Prostate gland (tissue), 2 donors: ENCODE measurements around the gene SLC25A44. TPM values are rescaled to one million over a fixed set of nuclear protein-coding genes. Genes with fewer than 3 reads are reported as not detected.

Experiments used
- DNase-seq: peaks from one replicate; pipeline ENCODE4 v3.0.0-alpha.2; 2019; ENCODE audit warnings: low spot score
- H3K27ac ChIP-seq, 2 donors: fragments of 200-600 bp; sonication (generic); 2 replicates each; pipeline ENCODE4 v1.5.1; 2017 to 2019
- H3K27me3 ChIP-seq: fragments of 200-600 bp; sonication (generic); replicated peaks from 2 replicates; pipeline ENCODE4 v1.5.1; 2019; ENCODE audit not compliant: insufficient read depth
- H3K36me3 ChIP-seq, 2 donors: fragments of 200-600 bp; sonication (generic); 1 replicate in 1 of 2; 2 replicates in 1 of 2; pipeline versions ENCODE4 v1.5.1 to v1.8.1; 2017 to 2019
- H3K4me1 ChIP-seq: fragments of 200-600 bp; sonication (generic); replicated peaks from 2 replicates; pipeline ENCODE4 v1.5.1; 2019
- H3K4me3 ChIP-seq, 2 donors: fragments of 200-600 bp; sonication (generic); 2 replicates each; pipeline ENCODE4 v1.5.1; 2017 to 2019
- H3K9me3 ChIP-seq: fragments of 200-600 bp; sonication (generic); 2 replicates; pipeline ENCODE4 v1.5.1; 2017
- POLR2A ChIP-seq: fragments of 450-650 bp; IDR thresholded peaks from one replicate; pipeline ENCODE4 v1.6.1; 2016; ENCODE audit warnings: antibody characterized with exemption, mild to moderate bottlenecking
- POLR2AphosphoS5 ChIP-seq: sonication (generic); formaldehyde crosslinking; IDR thresholded peaks from one replicate; pipeline ENCODE4 v1.6.1; 2017; ENCODE audit warnings: antibody characterized with exemption
- WGBS: methylation state at CpG from one replicate; pipeline ENCODE4 v1.1.5; 2018; 5-methylcytosine and 5-hydroxymethylcytosine counted together
- intact Hi-C: fragments of 100-400 bp; cut with DNase I; formaldehyde crosslinking; loops from one replicate; pipeline ENCODE4 v1.14.2; 2022
- total RNA-seq, 2 donors: library from RNA; depleted of rRNA; stranded (reverse); fragments of >200 nt; gene quantifications; one replicate each; pipeline ENCODE4 v1.1.0, GENCODE V29; 2016
- TF ChIP-seq, protein P1 (sequence below), 4 experiments: fragments of 200-600 bp in 2 of 4; fragments of 450-650 bp in 2 of 4; sonication (generic) in 2 of 4; IDR thresholded peaks; 1 replicate in 3 of 4; 2 replicates in 1 of 4; pipeline ENCODE4 v1.5.1; 2016 to 2019; ENCODE audit warnings: antibody characterized with exemption in 4 of 4, mild to moderate bottlenecking in 2 of 4, moderate library complexity in 2 of 4

SLC25A44 gene
- 10 to 100 TPM; 14.2 to 16.5 TPM for total RNA-seq

DNA sequence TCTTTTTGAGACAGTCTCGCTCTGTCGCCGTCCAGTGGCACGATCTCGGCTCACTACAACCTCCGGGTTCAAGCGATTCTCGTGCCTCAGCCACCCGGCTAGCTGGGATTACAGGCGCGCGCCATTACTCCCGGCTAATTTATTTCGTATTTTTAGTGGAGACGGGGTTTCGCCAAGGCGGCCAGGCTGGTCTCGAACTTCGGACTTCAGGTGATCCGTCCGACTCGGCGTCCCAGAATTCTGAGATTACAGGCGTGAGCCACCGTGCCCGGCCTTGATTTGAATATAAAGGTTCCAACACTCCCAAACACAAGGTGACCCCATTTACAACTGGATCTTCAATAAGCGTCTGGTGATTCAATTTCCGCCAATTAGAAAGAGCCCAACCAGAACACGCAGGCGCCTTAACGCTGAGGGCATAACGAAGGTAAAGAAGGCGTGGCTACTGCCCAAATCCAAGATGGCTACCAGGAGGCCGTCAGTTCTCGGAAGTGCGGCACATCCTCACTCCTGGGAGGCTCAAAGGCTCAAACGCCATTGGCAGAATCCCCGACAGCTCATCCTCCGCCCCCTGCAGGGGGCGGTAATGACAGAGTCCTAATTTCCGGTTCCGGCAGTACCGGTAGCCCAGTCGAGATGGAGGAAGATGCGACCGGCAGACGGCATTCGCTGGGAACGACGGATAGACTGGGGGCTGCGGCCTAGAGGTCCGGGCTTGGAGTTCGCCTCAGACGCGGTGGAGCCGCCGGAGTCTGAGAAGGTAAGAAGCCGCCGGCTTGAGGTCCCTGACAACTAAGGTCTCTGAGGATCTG, at the start of gene SLC25A44:
SLC25A44 (plus strand) TSS at position 617 of the 812 bp plus-strand sequence. CDS start 5,744 bp downstream, outside the sequence.
- peak within 1 kb of the TSS; percentile 68 to 78 for H3K27ac ChIP-seq
- TF ChIP-seq, protein P1, sequence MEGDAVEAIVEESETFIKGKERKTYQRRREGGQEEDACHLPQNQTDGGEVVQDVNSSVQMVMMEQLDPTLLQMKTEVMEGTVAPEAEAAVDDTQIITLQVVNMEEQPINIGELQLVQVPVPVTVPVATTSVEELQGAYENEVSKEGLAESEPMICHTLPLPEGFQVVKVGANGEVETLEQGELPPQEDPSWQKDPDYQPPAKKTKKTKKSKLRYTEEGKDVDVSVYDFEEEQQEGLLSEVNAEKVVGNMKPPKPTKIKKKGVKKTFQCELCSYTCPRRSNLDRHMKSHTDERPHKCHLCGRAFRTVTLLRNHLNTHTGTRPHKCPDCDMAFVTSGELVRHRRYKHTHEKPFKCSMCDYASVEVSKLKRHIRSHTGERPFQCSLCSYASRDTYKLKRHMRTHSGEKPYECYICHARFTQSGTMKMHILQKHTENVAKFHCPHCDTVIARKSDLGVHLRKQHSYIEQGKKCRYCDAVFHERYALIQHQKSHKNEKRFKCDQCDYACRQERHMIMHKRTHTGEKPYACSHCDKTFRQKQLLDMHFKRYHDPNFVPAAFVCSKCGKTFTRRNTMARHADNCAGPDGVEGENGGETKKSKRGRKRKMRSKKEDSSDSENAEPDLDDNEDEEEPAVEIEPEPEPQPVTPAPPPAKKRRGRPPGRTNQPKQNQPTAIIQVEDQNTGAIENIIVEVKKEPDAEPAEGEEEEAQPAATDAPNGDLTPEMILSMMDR (IDR thresholded peaks at IDR 0.05) = peak; percentile 27 to 88 (median 68)
- TF ChIP-seq POLR2A = peak; percentile 18
- TF ChIP-seq POLR2AphosphoS5 = peak; percentile 97
- intact Hi-C loops = loop anchor here (2.0 kb wide), 1 partner anchor 19 kb away; the partner anchor contains the start of gene PMF1
- H3K27me3 ChIP-seq = no peaks in the 10 kb centered on the region
- H3K36me3 ChIP-seq = no peaks in the 10 kb centered on the region
- WGBS = 4% methylated on average over 59 of the region's 59 CpGs
- DNase-seq = peak; percentile 98
- H3K4me1 ChIP-seq = peaks cover 4% of the 10 kb centered on the region
- H3K4me3 ChIP-seq = peak within 1 kb of the TSS; percentile 55 to 90
- H3K9me3 ChIP-seq = no peaks in the 10 kb centered on the region

DNA sequence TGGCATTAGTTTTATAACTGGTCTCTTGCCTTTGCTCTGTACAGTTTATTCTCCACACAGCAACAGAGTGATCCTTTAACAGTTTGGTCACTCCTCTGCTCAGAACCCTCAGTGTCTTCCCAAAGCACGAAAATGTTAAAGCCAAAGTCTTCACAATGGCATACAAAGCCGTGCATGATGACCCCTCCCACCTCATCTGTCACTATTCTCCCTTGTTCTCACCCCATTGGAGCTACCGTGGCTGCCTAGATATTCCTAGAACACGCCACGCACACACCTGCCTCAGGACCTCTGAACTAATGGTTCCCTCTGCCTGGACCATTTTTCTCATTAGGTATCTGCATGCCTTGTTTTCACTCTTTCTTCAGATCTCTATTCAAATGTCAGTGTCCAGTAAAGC, 49.2 kb upstream of the SLC25A44 start:
- H3K9me3 ChIP-seq = no peaks in the 10 kb centered on the region
- intact Hi-C loops = loop anchor here (5.0 kb wide), 2 partner anchors 68 to 83 kb away; partner anchors contain the start of gene PMF1
- no peaks in the 10 kb centered on the region for H3K27me3 ChIP-seq
- DNase-seq = no peak
- no peaks in the 10 kb centered on the region for H3K36me3 ChIP-seq
- no peak overlapping the region for H3K4me3 ChIP-seq
- TF ChIP-seq POLR2A = no peak
- TF ChIP-seq, protein P1 (IDR thresholded peaks at IDR 0.05) = no peak
- no peaks in the 10 kb centered on the region for H3K4me1 ChIP-seq
- no peak overlapping the region for H3K27ac ChIP-seq
- 62% methylated on average over 5 of the region's 5 CpGs for WGBS

- Histone ChIP-seq H3K27ac (no peak overlapping the region), H3K9me3 (no peaks in the 10 kb centered on the region), H3K27me3 (no peaks in the 10 kb centered on the region), H3K36me3 (no peaks in the 10 kb centered on the region), H3K4me1 (no peaks in the 10 kb centered on the region), H3K4me3 (no peak overlapping the region)
- intact Hi-C loops = loop anchor here (5.0 kb wide), 2 partner anchors 67 to 82 kb away; partner anchors contain the start of gene PMF1
- 66% methylated on average over 2 of the region's 2 CpGs for WGBS
- TF ChIP-seq POLR2AphosphoS5 (no peak), POLR2A (no peak)
- TF ChIP-seq, protein P1 (IDR thresholded peaks at IDR 0.05) = no peak
- no peak for DNase-seq
Observed at GRCh38 chr1:156145650-156146019, 48.3 kb upstream of the SLC25A44 start.

- WGBS = 10% methylated on average over 13 of the region's 13 CpGs
- no peaks in the 10 kb centered on the region for H3K4me1 ChIP-seq
- H3K27ac ChIP-seq = peak overlapping the region in 1 of 2 donors; percentile 14
- DNase-seq = peak; percentile 63
- intact Hi-C loops = loop anchor here (5.0 kb wide), 2 partner anchors 66 to 81 kb away; partner anchors contain the start of gene PMF1
- TF ChIP-seq POLR2AphosphoS5 (peak; percentile 79), POLR2A (no peak)
- TF ChIP-seq, protein P1 (IDR thresholded peaks at IDR 0.05) = peak; percentile 61 to 83 (median 73)
- no peaks in the 10 kb centered on the region for H3K9me3 ChIP-seq
- H3K4me3 ChIP-seq = no peak overlapping the region
- no peaks in the 10 kb centered on the region for H3K36me3 ChIP-seq
- H3K27me3 ChIP-seq = no peaks in the 10 kb centered on the region
Observed at GRCh38 chr1:156146020-156146768, 47.7 kb upstream of the SLC25A44 start.
